Endodermal cell (in vitro differentiated cells): ENCODE data around the gene SOX6. TPM values are rescaled to one million over a fixed set of nuclear protein-coding genes. Genes with fewer than 3 reads are reported as not detected.

ENCODE experiments used
- DNase-seq: peaks from one replicate; pipeline ENCODE4 v3.0.0-alpha.2; 2017
- H3K27ac ChIP-seq: 2 replicates; pipeline ENCODE4 v1.5.1; 2013; ENCODE audit warnings: mild to moderate bottlenecking, low read depth, low read length, moderate library complexity
- H3K27me3 ChIP-seq: 2 replicates; pipeline ENCODE4 v1.6.1; 2013; ENCODE audit warnings: mild to moderate bottlenecking, low read length, moderate library complexity; ENCODE audit not compliant: insufficient read depth, control insufficient read depth, poor library complexity, severe bottlenecking
- H3K36me3 ChIP-seq: 2 replicates; pipeline ENCODE4 v1.7.0; 2013; ENCODE audit warnings: mild to moderate bottlenecking, low read length, moderate library complexity; ENCODE audit not compliant: control insufficient read depth, insufficient read depth
- H3K4me1 ChIP-seq: one replicate; pipeline ENCODE4 v1.7.0; 2013; ENCODE audit warnings: low read length; ENCODE audit not compliant: control insufficient read depth, insufficient read depth
- H3K4me3 ChIP-seq: 2 replicates; pipeline ENCODE4 v1.5.1; 2013; ENCODE audit warnings: mild to moderate bottlenecking, low read length, moderate library complexity
- H3K9ac ChIP-seq: 2 replicates; pipeline ENCODE4 v1.6.1; 2013; ENCODE audit warnings: mild to moderate bottlenecking, low read length, moderate library complexity; ENCODE audit not compliant: poor library complexity, severe bottlenecking; ENCODE audit errors: extremely low read depth
- H3K9me3 ChIP-seq: 2 replicates; pipeline ENCODE4 v1.6.1; 2013; ENCODE audit warnings: mild to moderate bottlenecking, low read length, moderate library complexity; ENCODE audit not compliant: control insufficient read depth
- H3K27ac Mint-ChIP-seq: 2 replicates; pipeline ENCODE4 v1.8.0; 2020; ENCODE audit warnings: mixed read lengths
- H3K27me3 Mint-ChIP-seq: 2 replicates; pipeline ENCODE4 v1.8.0; 2021; ENCODE audit warnings: mild to moderate bottlenecking, mixed read lengths; ENCODE audit not compliant: insufficient read depth
- H3K36me3 Mint-ChIP-seq: 2 replicates; pipeline ENCODE4 v1.8.0; 2020; ENCODE audit warnings: low read depth, mixed read lengths
- H3K4me1 Mint-ChIP-seq: 2 replicates; pipeline ENCODE4 v1.8.0; 2020; ENCODE audit warnings: mixed read lengths
- H3K4me3 Mint-ChIP-seq: 2 replicates; pipeline ENCODE4 v1.8.0; 2020; ENCODE audit warnings: mild to moderate bottlenecking, moderate library complexity, mixed read lengths
- H3K9me3 Mint-ChIP-seq: 2 replicates; pipeline ENCODE4 v1.8.0; 2020; ENCODE audit warnings: mild to moderate bottlenecking, mixed read lengths
- CTCF ChIP-seq: fragments of 200-600 bp; sonication (generic); conservative IDR thresholded peaks from 2 replicates; pipeline ENCODE4 v1.5.0; 2021; ENCODE audit warnings: antibody characterized with exemption, mild to moderate bottlenecking
- WGBS, 2 experiments: methylation state at CpG; one replicate each; pipeline versions ENCODE4 v1.1.5 to v1.1.7; 2013; ENCODE audit warnings: missing lambda C conversion rate in 2 of 2, mixed read lengths in 1 of 2; ENCODE audit not compliant: insufficient coverage in 1 of 2, insufficient read length in 1 of 2; 5-methylcytosine and 5-hydroxymethylcytosine counted together
- total RNA-seq, 2 donors: library from RNA; stranded (reverse); fragmentation: NEBNext Ultra II Directional in 1 of 2; extraction: Animal tissue kit (Norgen Biotek cat#: 25700) in 1 of 2; gene quantifications; 2 replicates in 1 of 2; 3 replicates in 1 of 2; pipeline ENCODE4 v1.2.1, GENCODE V29; 2021

The SOX6 gene
- total RNA-seq, 2 donors from 2014 or later = 0.13 to 0.20 TPM

- no peaks in the 10 kb centered on the region for H3K27me3 ChIP-seq
- Mint-ChIP-seq H3K27me3 (no peaks in the 10 kb centered on the region), H3K9me3 (no peaks in the 10 kb centered on the region), H3K4me1 (peaks cover 11% of the 10 kb centered on the region), H3K27ac (no peak overlapping the region), H3K4me3 (no peak overlapping the region), H3K36me3 (no peaks in the 10 kb centered on the region)
- no peaks in the 10 kb centered on the region for H3K9me3 ChIP-seq
- no peak for DNase-seq
- peaks cover 4% of the 10 kb centered on the region for H3K4me1 ChIP-seq
- H3K27ac ChIP-seq = no peak overlapping the region
- TF ChIP-seq CTCF = no peak
- 78 to 89% methylated on average over 1 of the region's 1 CpG for WGBS, 2 experiments
- H3K36me3 ChIP-seq = no peaks in the 10 kb centered on the region
- H3K4me3 ChIP-seq = no peak overlapping the region
- H3K9ac ChIP-seq = no peak overlapping the region
Measured at GRCh38 chr11:16193897-16194381, 162.4 kb downstream of the SOX6 start.

GRCh38 chr11:16191868-16192240 is 164.5 kb downstream of the SOX6 start:
- Histone ChIP-seq H3K4me3 (no peak overlapping the region), H3K4me1 (peaks cover 4% of the 10 kb centered on the region), H3K9me3 (no peaks in the 10 kb centered on the region), H3K27me3 (no peaks in the 10 kb centered on the region), H3K36me3 (no peaks in the 10 kb centered on the region), H3K9ac (no peak overlapping the region), H3K27ac (no peak overlapping the region)
- H3K27ac Mint-ChIP-seq = no peak overlapping the region
- H3K9me3 Mint-ChIP-seq = no peaks in the 10 kb centered on the region
- no peaks in the 10 kb centered on the region for H3K36me3 Mint-ChIP-seq
- no peak overlapping the region for H3K4me3 Mint-ChIP-seq
- TF ChIP-seq CTCF = no peak
- H3K4me1 Mint-ChIP-seq = peaks cover 11% of the 10 kb centered on the region
- no peaks in the 10 kb centered on the region for H3K27me3 Mint-ChIP-seq
- 76 to 79% methylated on average over 4 of the region's 4 CpGs for WGBS, 2 experiments
- DNase-seq = no peak

- Mint-ChIP-seq H3K4me1 (peaks cover 11% of the 10 kb centered on the region), H3K4me3 (no peak overlapping the region), H3K9me3 (no peaks in the 10 kb centered on the region), H3K27ac (no peak overlapping the region), H3K27me3 (no peaks in the 10 kb centered on the region), H3K36me3 (no peaks in the 10 kb centered on the region)
- 88 to 100% methylated on average over 2 to 5 of the region's 5 CpGs for whole genome bisulfite sequencing, 2 experiments
- TF ChIP-seq CTCF = peak; percentile 55
- DNase-seq = no peak
- no peak overlapping the region for H3K27ac ChIP-seq
- H3K4me3 ChIP-seq = no peak overlapping the region
- peaks cover 4% of the 10 kb centered on the region for H3K4me1 ChIP-seq
- no peaks in the 10 kb centered on the region for H3K9me3 ChIP-seq
- no peak overlapping the region for H3K9ac ChIP-seq
- no peaks in the 10 kb centered on the region for H3K27me3 ChIP-seq
- no peaks in the 10 kb centered on the region for H3K36me3 ChIP-seq
Measured at GRCh38 chr11:16191212-16191867, 165.0 kb downstream of the SOX6 start.
